Fibroblast of lung (primary cell): ENCODE measurements around the gene AKAP3. TPM values are rescaled to one million over a fixed set of nuclear protein-coding genes. Genes with fewer than 3 reads are reported as not detected.

Experiments
- DNase-seq, 2 donors: peaks; one replicate each; pipeline versions ENCODE4 v3.0.0 to v3.0.0-alpha.2; 2010; ENCODE audit warnings: low read depth in 2 of 2
- H2AFZ ChIP-seq: 2 replicates; pipeline ENCODE4 v1.5.1; 2012; ENCODE audit warnings: low read length, control low read depth, inconsistent platforms
- H3K27ac ChIP-seq: 2 replicates; pipeline ENCODE4 v1.5.1; 2011; ENCODE audit warnings: low read length, control low read depth; ENCODE audit not compliant: insufficient read depth
- H3K27me3 ChIP-seq: 2 replicates; pipeline ENCODE4 v1.5.1; 2011; ENCODE audit warnings: mild to moderate bottlenecking, low read length; ENCODE audit not compliant: control insufficient read depth, insufficient read depth
- H3K36me3 ChIP-seq: 2 replicates; pipeline ENCODE4 v1.5.1; 2011; ENCODE audit warnings: low read length; ENCODE audit not compliant: control insufficient read depth, insufficient read depth
- H3K4me1 ChIP-seq: 2 replicates; pipeline ENCODE4 v1.5.1; 2011; ENCODE audit warnings: low read length; ENCODE audit not compliant: control insufficient read depth, insufficient read depth; ENCODE audit errors: extremely low read depth
- H3K4me2 ChIP-seq: 2 replicates; pipeline ENCODE4 v1.5.1; 2011; ENCODE audit warnings: low read length, control low read depth; ENCODE audit not compliant: insufficient read depth; ENCODE audit errors: extremely low read depth
- H3K4me3 ChIP-seq, 4 experiments: fragments of 200-600 bp in 1 of 4; sonication (generic) in 1 of 4; replicated peaks in 1 of 4; 2 replicates each; pipeline ENCODE4 v1.5.1; 2011 to 2016; ENCODE audit warnings: low read length in 4 of 4, low read depth in 3 of 4, mild to moderate bottlenecking in 3 of 4, control low read depth in 2 of 4, inconsistent platforms in 1 of 4, mixed read lengths in 1 of 4; ENCODE audit not compliant: insufficient read depth in 1 of 4; ENCODE audit errors: control extremely low read depth in 1 of 4
- H3K79me2 ChIP-seq: 2 replicates; pipeline ENCODE4 v1.5.1; 2012; ENCODE audit warnings: mild to moderate bottlenecking, low read length, inconsistent platforms; ENCODE audit not compliant: control insufficient read depth, insufficient read depth
- H3K9ac ChIP-seq: 2 replicates; pipeline ENCODE4 v1.5.1; 2011; ENCODE audit warnings: mild to moderate bottlenecking, low read length, control low read depth; ENCODE audit not compliant: insufficient read depth
- H3K9me3 ChIP-seq: 2 replicates; pipeline ENCODE4 v1.5.1; 2012; ENCODE audit warnings: low read depth, low read length; ENCODE audit not compliant: control insufficient read depth, insufficient read depth
- H4K20me1 ChIP-seq: 2 replicates; pipeline ENCODE4 v1.5.1; 2011; ENCODE audit warnings: low read length; ENCODE audit not compliant: control insufficient read depth, insufficient read depth; ENCODE audit errors: extremely low read depth
- EZH2 ChIP-seq: IDR thresholded peaks from 2 replicates; pipeline ENCODE4 v1.5.1; 2012; ENCODE audit warnings: low read length, control low read depth, mild to moderate bottlenecking; ENCODE audit errors: missing control alignments
- polyA plus RNA-seq, 2 donors: library from polyadenylated mRNA; depleted of rRNA in 1 of 2; stranded (reverse) in 1 of 2; unstranded in 1 of 2; fragments of >200 nt; gene quantifications; 2 replicates each; pipeline ENCODE4 v1.2.1, GENCODE V29; 2011 to 2012; ENCODE audit warnings: missing spikeins in 1 of 2
- total RNA-seq: library from RNA; depleted of rRNA; stranded (reverse); fragments of >200 nt; gene quantifications from 2 replicates; pipeline ENCODE4 v1.2.1, GENCODE V29; 2014
- TF ChIP-seq, protein P1 (sequence below), 2 donors: IDR thresholded peaks in 1 of 2; conservative IDR thresholded peaks in 1 of 2; 1 replicate in 1 of 2; 2 replicates in 1 of 2; pipeline ENCODE4 v1.5.1; 2011 to 2012; ENCODE audit warnings: low read length in 2 of 2, control low read depth in 1 of 2, inconsistent platforms in 1 of 2, low read depth in 1 of 2, mild to moderate bottlenecking in 1 of 2

The AKAP3 gene
- total and polyA plus RNA-seq, 2 donors (not counting 1 experiment from before 2014, with no cell fraction given), result 1.1 to 2.8 TPM

DNA sequence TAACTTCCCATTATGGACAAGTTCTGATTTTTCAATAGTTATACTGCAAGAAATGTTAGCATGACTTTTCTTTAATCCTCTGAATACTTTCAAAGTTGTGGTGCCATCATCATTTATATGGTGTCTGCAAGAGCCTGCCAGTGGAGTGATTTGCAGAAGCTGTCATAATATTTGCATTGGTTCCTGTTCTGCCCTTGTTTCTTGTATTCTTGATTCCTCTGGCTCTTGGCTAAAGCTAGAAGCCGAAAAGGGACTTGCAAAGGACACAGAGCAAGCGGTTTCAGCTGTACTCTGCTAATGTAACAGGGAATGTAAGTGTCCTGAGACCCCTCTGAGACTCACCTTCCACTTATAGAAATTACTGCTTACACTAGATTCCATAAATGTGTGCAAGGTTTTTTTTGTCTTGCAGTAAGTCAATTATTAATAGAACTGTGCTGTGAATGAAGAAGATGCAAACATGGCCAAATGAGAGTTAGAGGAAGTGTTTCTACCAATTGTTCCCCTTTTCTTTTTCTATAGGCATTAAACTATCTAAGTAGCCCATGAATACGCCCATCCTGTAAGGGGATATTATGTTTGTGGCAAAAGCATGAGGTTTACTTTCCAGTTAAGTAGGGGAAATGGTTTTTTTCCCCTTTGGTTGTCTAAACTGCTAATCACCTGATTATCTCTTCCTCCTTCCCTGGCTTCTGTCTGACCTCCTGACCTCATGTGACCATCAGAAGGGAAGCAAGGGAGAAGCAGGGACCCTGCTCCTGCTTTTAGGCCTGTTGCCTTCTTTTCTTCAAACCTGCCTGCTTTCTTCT lies 81.6 kb downstream of the AKAP3 start:
- no peaks in the 10 kb centered on the region for H3K9me3 ChIP-seq
- H3K4me1 ChIP-seq, result peaks cover 1% of the 10 kb centered on the region
- H3K27me3 ChIP-seq, result no peaks in the 10 kb centered on the region
- H3K4me3 ChIP-seq, result no peak overlapping the region
- no peaks in the 10 kb centered on the region for H4K20me1 ChIP-seq
- H3K36me3 ChIP-seq, result no peaks in the 10 kb centered on the region
- no peaks in the 10 kb centered on the region for H3K79me2 ChIP-seq
- no peak overlapping the region for H2AFZ ChIP-seq
- no peak for TF ChIP-seq EZH2
- TF ChIP-seq, protein P1, sequence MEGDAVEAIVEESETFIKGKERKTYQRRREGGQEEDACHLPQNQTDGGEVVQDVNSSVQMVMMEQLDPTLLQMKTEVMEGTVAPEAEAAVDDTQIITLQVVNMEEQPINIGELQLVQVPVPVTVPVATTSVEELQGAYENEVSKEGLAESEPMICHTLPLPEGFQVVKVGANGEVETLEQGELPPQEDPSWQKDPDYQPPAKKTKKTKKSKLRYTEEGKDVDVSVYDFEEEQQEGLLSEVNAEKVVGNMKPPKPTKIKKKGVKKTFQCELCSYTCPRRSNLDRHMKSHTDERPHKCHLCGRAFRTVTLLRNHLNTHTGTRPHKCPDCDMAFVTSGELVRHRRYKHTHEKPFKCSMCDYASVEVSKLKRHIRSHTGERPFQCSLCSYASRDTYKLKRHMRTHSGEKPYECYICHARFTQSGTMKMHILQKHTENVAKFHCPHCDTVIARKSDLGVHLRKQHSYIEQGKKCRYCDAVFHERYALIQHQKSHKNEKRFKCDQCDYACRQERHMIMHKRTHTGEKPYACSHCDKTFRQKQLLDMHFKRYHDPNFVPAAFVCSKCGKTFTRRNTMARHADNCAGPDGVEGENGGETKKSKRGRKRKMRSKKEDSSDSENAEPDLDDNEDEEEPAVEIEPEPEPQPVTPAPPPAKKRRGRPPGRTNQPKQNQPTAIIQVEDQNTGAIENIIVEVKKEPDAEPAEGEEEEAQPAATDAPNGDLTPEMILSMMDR (conservative IDR thresholded peaks at IDR 0.05 in 1 of 2, IDR thresholded peaks at IDR 0.05 in 1 of 2; ENCODE audit: low read depth in 1 of 2, low read length in 2 of 2), result no peak
- DNase-seq, result no peak
- H3K27ac ChIP-seq, result no peak overlapping the region
- H3K4me2 ChIP-seq, result no peak overlapping the region
- no peak overlapping the region for H3K9ac ChIP-seq

DNA sequence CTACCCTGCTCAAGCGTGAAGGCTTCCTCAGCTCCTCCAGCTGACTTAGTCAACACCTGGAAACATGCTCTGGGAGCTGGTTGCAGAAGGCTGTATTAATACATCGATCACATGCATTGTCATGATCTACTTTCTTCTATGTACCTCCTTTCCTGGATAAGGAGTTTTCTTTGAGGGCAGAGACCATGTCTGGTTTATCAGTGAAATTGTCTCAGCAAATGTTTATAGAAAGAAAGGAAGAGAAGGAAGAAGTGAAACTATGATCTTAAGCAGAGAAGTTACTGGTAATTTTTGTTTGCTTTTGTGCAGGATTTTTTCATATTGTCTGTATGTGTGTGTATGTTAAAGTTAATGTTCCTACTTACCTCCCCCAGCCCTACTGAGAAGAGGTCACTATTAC lies 82.4 kb downstream of the AKAP3 start:
- H3K9ac ChIP-seq, result no peak overlapping the region
- no peaks in the 10 kb centered on the region for H3K36me3 ChIP-seq
- no peak overlapping the region for H3K4me2 ChIP-seq
- H2AFZ ChIP-seq, result no peak overlapping the region
- no peaks in the 10 kb centered on the region for H3K27me3 ChIP-seq
- peaks cover 6% of the 10 kb centered on the region for H3K4me1 ChIP-seq
- DNase-seq, result no peak
- no peak for TF ChIP-seq EZH2
- TF ChIP-seq, protein P1 (conservative IDR thresholded peaks at IDR 0.05 in 1 of 2, IDR thresholded peaks at IDR 0.05 in 1 of 2; ENCODE audit: low read depth in 1 of 2, low read length in 2 of 2), result no peak
- no peak overlapping the region for H3K27ac ChIP-seq
- no peaks in the 10 kb centered on the region for H4K20me1 ChIP-seq
- H3K9me3 ChIP-seq, result no peaks in the 10 kb centered on the region
- H3K4me3 ChIP-seq, result no peak overlapping the region
- no peaks in the 10 kb centered on the region for H3K79me2 ChIP-seq

Other genes with a start within 250 kb of the AKAP3 start
- gene FGF6, start 203.2 kb downstream of the AKAP3 start, total RNA-seq, result not detected in 2 replicates
- not detected in 2 replicates for gene FGF6, start 203.2 kb downstream of the AKAP3 start, polyA plus RNA-seq
- 1.0 and 4.1 TPM in 2 replicates for gene RAD51AP1, start 110.2 kb downstream of the AKAP3 start, total RNA-seq
- 11.0 and 28.9 TPM in 2 replicates for gene RAD51AP1, start 110.2 kb downstream of the AKAP3 start, polyA plus RNA-seq
- gene DYRK4, start 86.8 kb downstream of the AKAP3 start, total RNA-seq, result 57.0 and 63.1 TPM in 2 replicates
- 42.2 and 55.2 TPM in 2 replicates for gene DYRK4, start 86.8 kb downstream of the AKAP3 start, polyA plus RNA-seq
- 21.3 and 42.6 TPM in 2 replicates for gene NDUFA9, start 63 bp upstream of the AKAP3 start, total RNA-seq
- gene NDUFA9, start 63 bp upstream of the AKAP3 start, polyA plus RNA-seq, result 68.8 and 73.8 TPM in 2 replicates
- under 0.01 TPM in 2 replicates for gene GALNT8, start 71.3 kb upstream of the AKAP3 start, total RNA-seq
- gene GALNT8, start 71.3 kb upstream of the AKAP3 start, polyA plus RNA-seq, result not detected in 2 replicates